Heart left ventricle (tissue), 13 donors: ENCODE measurements around the gene ZCCHC7.
"Not testable (repeated sequence)": the region's sequence is repeated elsewhere in the genome, so short reads cannot be mapped to it uniquely, and the experiment has no call there.

Source experiments
- CTCF ChIP-seq, 12 donors: fragments of 200-600 bp; sonication (generic) in 4 of 12; IDR thresholded peaks; one replicate each; pipeline versions ENCODE4 v1.5.0 to v1.8.0; 2018 to 2022; ENCODE audit warnings: antibody characterized with exemption in 12 of 12, mild to moderate bottlenecking in 5 of 12
- POLR2A ChIP-seq, 2 donors: fragments of 450-650 bp; IDR thresholded peaks; one replicate each; pipeline ENCODE4 v1.6.1; 2017; ENCODE audit warnings: antibody characterized with exemption in 2 of 2, mild to moderate bottlenecking in 2 of 2, moderate library complexity in 2 of 2
- donor health status: ischemic (EF 13 %, LVEDD 7.1; RV severe dilation, severe dysfunction).
- donor health status: DM: no; HTN: yes; CAD: no.
- donor health status: DM: no; HTN: no; CAD: no.
- donor health status: ischemic (EF 25% LVEDD 6.9; RV normal size, moderate dysfunction).
- donor health status: ischemic (EF 25% LVEDD 5.7; RV mildly dilated, moderate dysfunction).
- donor health status: ischemic (EF 35%, LVEDD 5.7; RV mildly dilated, moderate dysfunction).
- donor health status: nonischemic (EF 11% LVEDD 7.7; RV severe dilation, severe dysfunction).
- donor health status: DM: yes; HTN: yes; CAD: no.
- donor health status: PGD.
- donor health status: ischemic (EF 29% LVEDD 5.4; RV normal size, mild dysfunction).
- donor health status: nonischemic (EF 23%, LVEDD 6.1; RV moderate dilation, normal function).

- not testable (repeated sequence) for TF ChIP-seq CTCF, POLR2A (IDR thresholded peaks at IDR 0.05)
These were observed 44.0 kb downstream of the ZCCHC7 start for GRCh38 chr9:37164335-37164734.
